Fibroblast of upper back skin (primary cell): ENCODE results near the gene FKBP15.

Experiments used
- DNase-seq: peaks from one replicate; pipeline ENCODE4 v3.0.0-alpha.2; 2013

FKBP15 gene

GRCh38 chr9:113235701-113236255, 14.7 kb upstream of the FKBP15 start:
- peak; percentile 11 for DNase-seq

- no peak for DNase-seq
These were observed 10.6 kb upstream of the FKBP15 start for GRCh38 chr9:113231701-113232100.

- DNase-seq, result no peak
These were observed 7.1 kb upstream of the FKBP15 start for GRCh38 chr9:113228130-113228665.

GRCh38 chr9:113227436-113227835, 6.4 kb upstream of the FKBP15 start:
- DNase-seq, result no peak

- DNase-seq, result peak; percentile 30
These were observed 2.9 kb upstream of the FKBP15 start for GRCh38 chr9:113223963-113224362.

- peak; percentile 18 for DNase-seq
These were observed 1.4 kb upstream of the FKBP15 start for GRCh38 chr9:113222482-113222841.

- DNase-seq, result no peak
These were observed 864 bp upstream of the FKBP15 start for GRCh38 chr9:113221800-113222481.

- DNase-seq, result no peak
These were observed 542 bp downstream of the FKBP15 start for GRCh38 chr9:113220467-113221002.

- peak; percentile 57 for DNase-seq
These were observed 1.1 kb downstream of the FKBP15 start for GRCh38 chr9:113219969-113220368.

GRCh38 chr9:113219186-113219936, 1.7 kb downstream of the FKBP15 start:
- DNase-seq, result no peak

GRCh38 chr9:113216406-113216805, 4.7 kb downstream of the FKBP15 start:
- no peak for DNase-seq

- DNase-seq, result peak; percentile 21
These were observed 5.9 kb downstream of the FKBP15 start for GRCh38 chr9:113215132-113215531.

- DNase-seq, result no peak
These were observed 10.3 kb downstream of the FKBP15 start for GRCh38 chr9:113210815-113211214.

- no peak for DNase-seq
These were observed 15.2 kb downstream of the FKBP15 start for GRCh38 chr9:113205861-113206260.

GRCh38 chr9:113205432-113205831, 15.6 kb downstream of the FKBP15 start:
- no peak for DNase-seq

- DNase-seq, result no peak
These were observed 21.3 kb downstream of the FKBP15 start for GRCh38 chr9:113199683-113200329.

GRCh38 chr9:113192455-113192854, 28.6 kb downstream of the FKBP15 start:
- no peak for DNase-seq

- peak; percentile 81 for DNase-seq
These were observed 33.0 kb downstream of the FKBP15 start for GRCh38 chr9:113187929-113188595.

- no peak for DNase-seq
These were observed 34.8 kb downstream of the FKBP15 start for GRCh38 chr9:113186137-113186755.

GRCh38 chr9:113185271-113185670, 35.8 kb downstream of the FKBP15 start:
- no peak for DNase-seq

GRCh38 chr9:113184539-113184938, 36.5 kb downstream of the FKBP15 start:
- no peak for DNase-seq

GRCh38 chr9:113183956-113184488, 37.1 kb downstream of the FKBP15 start:
- DNase-seq, result no peak
